NCI-H2227 (cell line): ENCODE measurements around the gene HSPA12B.

Experiments used
- DNase-seq: peaks from one replicate; lab custom pipeline; 2025; ENCODE audit not compliant: unreplicated experiment; lab: John Stamatoyannopoulos, UW

HSPA12B gene

DNA sequence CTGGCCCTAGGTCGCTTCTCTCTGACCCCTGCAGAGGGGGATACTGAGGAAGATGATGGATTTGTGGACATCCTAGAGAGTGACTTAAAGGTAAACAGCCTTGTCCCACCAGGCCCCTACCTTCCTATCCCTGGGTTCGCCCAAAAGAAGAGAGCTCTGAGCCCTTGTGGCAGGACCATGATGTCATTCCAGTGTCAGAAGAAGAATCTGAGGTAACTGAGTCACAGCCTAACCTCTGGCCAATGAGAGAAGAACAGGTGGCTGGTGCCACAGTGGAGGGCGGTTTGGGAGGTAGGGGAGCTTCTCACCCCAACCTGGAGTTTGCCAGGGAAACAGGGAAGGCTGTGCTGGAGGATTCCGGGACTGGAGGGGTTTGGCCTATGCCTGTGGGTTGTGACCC lies 68.8 kb downstream of the HSPA12B start:
- DNase-seq, result no peak

DNA sequence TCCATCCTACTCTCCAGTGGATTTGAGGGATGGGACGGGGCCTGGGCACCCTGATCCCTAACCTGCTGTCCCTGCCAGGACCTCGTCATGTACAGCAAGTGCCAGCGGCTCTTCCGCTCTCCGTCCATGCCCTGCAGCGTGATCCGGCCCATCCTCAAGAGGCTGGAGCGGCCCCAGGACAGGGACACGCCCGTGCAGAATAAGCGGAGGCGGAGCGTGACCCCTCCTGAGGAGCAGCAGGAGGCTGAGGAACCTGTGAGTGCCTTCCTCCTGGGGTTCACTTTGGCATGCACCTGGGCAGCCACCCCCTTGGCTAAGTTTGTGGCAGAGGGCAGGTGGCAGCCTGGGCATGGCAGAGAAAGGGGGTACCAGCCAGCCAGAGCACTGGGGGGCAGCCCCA lies 69.4 kb downstream of the HSPA12B start:
- DNase-seq, result no peak
